Activated CD4-positive, CD25-positive, alpha-beta regulatory T cell treated with anti-CD3 and anti-CD28 coated beads, Interleukin-2, amount 50 U/mL, for 24 hours (primary cell): ENCODE data around the gene MPRIP.

Experiments used
- ATAC-seq, 2 donors: fragments of 150-1000 bp; cut with Tn5 transposase; one replicate each; pipeline ENCODE4 v1.10.0; 2021; ENCODE audit warnings: mild to moderate bottlenecking in 1 of 2, moderate library complexity in 1 of 2

Gene MPRIP

GRCh38 chr17:17053446-17054379, 11.5 kb downstream of the MPRIP start:
- no peak for ATAC-seq

GRCh38 chr17:17054636-17055035, 12.4 kb downstream of the MPRIP start:
- no peak for ATAC-seq

GRCh38 chr17:17055286-17056155, 13.3 kb downstream of the MPRIP start:
- ATAC-seq = no peak

- ATAC-seq = no peak
Measured at GRCh38 chr17:17056156-17056539, 13.9 kb downstream of the MPRIP start.

GRCh38 chr17:17057057-17057551, 14.8 kb downstream of the MPRIP start:
- ATAC-seq = no peak

GRCh38 chr17:17058304-17058703, 16.0 kb downstream of the MPRIP start:
- no peak for ATAC-seq

- ATAC-seq = no peak
Measured at GRCh38 chr17:17059301-17059890, 17.1 kb downstream of the MPRIP start.

- no peak for ATAC-seq
Measured at GRCh38 chr17:17060001-17060922, 18.0 kb downstream of the MPRIP start.

- no peak for ATAC-seq
Measured at GRCh38 chr17:17060930-17061329, 18.7 kb downstream of the MPRIP start.

- no peak for ATAC-seq
Measured at GRCh38 chr17:17061516-17061915, 19.3 kb downstream of the MPRIP start.

GRCh38 chr17:17062356-17062755, 20.1 kb downstream of the MPRIP start:
- no peak for ATAC-seq

GRCh38 chr17:17062866-17063265, 20.6 kb downstream of the MPRIP start:
- ATAC-seq = no peak

GRCh38 chr17:17063546-17064122, 21.4 kb downstream of the MPRIP start:
- no peak for ATAC-seq

- no peak for ATAC-seq
Measured at GRCh38 chr17:17064322-17064721, 22.1 kb downstream of the MPRIP start.

GRCh38 chr17:17066021-17066420, 23.8 kb downstream of the MPRIP start:
- ATAC-seq = no peak

- no peak for ATAC-seq
Measured at GRCh38 chr17:17067257-17067656, 25.0 kb downstream of the MPRIP start.

- ATAC-seq = no peak
Measured at GRCh38 chr17:17069849-17070248, 27.6 kb downstream of the MPRIP start.

GRCh38 chr17:17070931-17071330, 28.7 kb downstream of the MPRIP start:
- no peak for ATAC-seq

- ATAC-seq = no peak
Measured at GRCh38 chr17:17071531-17072360, 29.5 kb downstream of the MPRIP start.

GRCh38 chr17:17072546-17072945, 30.3 kb downstream of the MPRIP start:
- no peak for ATAC-seq
